HG03439 (cell line): ENCODE results near the gene SCG2.
"Not testable (repeated sequence)": the region's sequence is repeated elsewhere in the genome, so short reads cannot be mapped to it uniquely, and the experiment has no call there.

Source experiments
- ATAC-seq: cut with Tn5 transposase; IDR thresholded peaks from one replicate; pipeline ENCODE4 v1.9.1; 2021; ENCODE audit warnings: mild to moderate bottlenecking, moderate library complexity; ENCODE audit not compliant: unreplicated experiment

The SCG2 gene

DNA sequence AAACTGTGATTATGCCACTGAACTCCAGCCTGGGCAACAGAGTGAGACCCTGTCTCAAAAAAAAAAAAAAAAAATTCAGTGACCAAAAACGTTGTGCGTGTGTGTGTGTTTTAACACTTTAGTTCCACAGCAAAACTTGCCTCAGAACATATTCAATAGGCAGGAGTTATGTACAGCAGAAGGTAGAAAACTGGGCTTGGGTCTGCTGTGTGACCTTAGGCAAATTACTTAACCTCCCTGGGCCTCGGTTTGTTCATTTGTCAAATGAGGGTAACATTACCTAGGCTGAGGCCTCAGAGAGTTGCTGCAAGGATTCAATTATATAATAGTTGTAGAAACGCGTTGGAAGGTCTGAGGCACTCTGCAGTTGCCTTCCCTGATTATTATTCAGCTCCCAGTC, 10.3 kb upstream of the SCG2 start:
- no peak for ATAC-seq

DNA sequence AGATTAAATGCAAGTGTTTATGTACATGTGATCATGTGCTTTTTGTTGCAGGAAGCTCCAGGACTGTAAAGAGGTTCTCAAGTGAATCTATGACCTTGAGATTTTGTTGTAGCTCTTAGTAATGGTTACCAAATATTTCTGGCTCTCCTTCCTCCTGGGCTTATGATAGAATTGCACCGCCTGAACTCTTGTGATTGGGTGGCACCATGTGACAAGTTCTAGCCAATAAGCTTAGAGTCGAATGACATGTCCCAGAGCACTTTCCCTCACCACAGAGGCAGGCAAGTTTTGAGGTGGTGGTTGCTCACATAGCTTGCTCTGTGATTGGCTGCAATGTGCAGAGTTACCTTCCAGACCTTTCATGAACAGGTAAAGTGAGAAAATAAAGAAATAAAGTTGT, 8.9 kb upstream of the SCG2 start:
- no peak for ATAC-seq

DNA sequence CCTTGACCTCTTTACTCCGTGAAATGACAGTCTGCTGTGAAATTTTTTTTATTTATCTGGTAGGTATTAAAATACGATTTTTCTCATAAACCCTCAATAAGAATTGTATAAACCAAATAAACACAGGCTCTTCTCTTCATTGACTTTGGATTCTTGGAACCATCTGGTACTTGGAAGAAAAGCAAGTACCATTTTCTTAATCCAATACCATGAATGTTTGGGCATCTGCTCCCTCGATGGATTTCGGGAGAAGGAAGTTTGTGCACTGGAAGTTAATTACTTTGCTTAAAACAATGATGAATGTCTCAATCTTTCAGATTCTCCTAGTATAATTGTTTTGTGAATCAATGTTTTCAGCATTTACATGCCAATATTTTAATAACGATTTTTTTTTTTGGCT, 5.3 kb upstream of the SCG2 start:
- ATAC-seq: no peak

DNA sequence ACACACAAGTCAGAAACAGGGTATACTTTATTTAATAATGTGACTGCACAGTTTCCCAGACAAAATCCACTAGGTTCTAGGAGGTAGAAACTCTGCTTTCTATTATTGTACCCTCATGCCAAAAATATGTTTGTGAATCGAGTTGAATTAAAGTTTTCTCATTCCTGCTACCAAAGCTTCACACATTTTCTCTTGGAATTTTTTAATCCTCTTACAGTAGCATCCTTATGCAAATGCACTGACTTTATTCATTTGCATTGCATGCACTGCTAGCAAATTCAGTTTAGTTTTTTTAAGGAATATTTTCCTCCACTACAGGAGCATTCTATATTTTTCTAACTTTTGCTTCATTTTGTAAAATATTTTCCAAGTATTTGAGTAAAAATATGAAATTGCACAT, 4.8 kb upstream of the SCG2 start:
- no peak for ATAC-seq

DNA sequence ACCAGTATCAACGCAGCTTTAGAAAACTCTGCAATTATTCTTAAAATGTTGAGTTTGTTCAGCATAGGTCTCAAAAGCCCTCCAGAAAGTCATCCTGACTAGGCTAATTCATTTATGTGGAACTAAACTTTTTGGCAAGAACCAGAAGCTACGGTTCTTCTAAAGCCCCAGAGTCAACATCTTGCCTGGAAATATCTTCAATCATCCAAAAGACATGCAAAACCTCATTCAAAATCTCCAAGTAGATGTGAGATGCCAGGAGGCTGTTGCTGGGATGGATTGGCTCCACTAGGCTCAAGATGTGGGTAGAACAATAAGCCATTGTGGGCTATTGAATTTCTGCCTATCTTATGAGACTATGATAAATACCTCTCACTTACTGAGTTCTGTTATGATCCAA, 2.1 kb upstream of the SCG2 start:
- ATAC-seq: no peak

DNA sequence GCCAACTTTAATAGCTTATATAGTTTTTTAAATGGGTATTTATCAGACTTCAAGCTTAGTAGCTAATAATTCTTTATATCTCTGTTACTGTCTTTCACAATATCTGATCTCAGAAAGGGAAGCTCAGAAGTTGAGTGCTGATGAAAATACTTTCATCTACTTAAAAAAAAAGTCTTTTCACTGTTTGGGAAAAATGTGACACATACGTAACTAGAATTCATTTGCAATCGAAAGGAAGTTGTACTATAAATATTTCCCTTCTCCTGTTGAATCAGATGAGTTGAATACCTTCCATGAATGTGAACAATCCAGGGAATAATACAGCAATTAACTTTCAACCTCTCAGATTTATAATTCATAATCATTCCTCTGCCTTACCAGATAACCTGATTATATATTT, 811 bp upstream of the SCG2 start:
- no peak for ATAC-seq

DNA sequence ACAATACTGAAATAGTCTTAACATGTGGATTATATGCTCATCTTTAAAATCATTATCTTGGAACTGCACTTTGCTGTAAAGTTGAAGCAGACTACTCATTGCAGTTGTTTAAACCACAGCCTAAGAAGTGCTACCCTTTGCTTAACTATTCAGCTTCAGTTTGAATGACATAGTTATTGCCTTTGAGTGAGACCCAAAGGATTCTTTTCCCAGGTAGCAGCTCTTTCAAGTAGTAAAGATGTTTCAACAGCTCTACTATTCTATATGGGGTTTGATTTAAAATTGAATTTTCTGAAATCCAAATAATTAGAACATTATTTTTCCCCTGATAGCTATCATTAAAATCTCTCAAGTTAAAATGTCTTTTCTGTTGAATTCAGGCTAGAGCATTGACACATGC, 1.1 kb downstream of the SCG2 start:
- ATAC-seq: no peak

DNA sequence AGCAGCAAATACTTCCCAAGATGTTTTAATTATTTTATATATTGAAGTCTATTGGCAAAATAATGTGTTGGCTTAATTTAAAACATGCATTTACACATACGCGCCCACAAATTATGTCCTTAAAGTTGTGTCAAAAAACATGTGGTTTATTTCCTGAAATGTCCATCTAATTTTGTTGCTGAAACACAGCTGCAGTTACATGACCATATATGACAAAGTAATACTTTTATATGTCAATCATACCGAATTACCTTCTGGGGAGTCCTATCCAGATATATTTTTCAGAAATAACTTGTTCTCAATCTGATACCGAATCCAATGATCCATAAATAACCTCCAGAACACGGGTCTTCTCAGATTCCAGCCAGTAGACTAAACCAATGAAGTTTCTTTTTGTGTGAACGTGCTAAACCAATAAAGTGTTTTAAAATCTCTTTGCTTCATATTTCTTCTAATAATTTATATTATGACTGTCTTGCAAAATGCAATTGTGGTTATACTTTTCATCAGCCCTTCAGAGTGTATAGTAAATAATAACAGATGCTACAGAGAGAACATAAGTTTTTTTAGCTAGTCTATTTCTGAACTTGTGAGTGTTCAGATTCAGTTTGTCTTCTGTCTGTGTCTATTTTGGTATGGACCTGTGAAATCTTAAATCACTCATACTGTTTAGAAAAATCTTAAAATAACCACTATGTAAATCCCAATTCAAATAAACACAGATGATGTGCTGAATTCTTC, 2.4 kb downstream of the SCG2 start:
- no peak for ATAC-seq

DNA sequence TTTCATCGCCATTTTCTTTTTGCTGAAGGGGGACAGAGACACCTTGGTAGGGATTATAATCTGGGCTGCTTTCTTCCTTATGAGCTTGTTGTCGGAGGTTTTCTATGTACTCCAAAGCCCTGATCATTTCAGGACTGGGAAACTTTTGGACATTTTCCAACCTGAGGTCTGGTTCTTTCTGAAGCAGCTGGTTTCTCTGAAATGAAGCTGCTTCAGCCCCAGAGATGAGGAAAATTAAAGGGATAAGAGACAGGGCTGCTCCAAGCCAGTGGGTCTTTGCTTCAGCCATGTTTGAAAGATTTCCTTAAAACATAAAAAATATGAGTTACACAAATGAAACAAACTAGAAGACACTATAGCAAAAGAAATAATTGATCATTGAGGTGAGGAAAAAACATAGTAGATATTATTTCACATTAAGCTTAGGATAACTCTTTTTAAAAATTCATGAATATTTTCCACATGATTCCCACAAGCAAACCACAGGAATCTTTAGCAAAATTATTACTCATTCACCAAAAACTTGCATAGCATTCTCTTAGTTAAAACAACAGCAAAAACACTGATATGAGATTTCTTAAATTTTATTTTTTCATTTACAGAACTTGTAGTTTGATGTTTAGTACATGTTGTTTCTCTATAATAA, 3.0 kb downstream of the SCG2 start:
- no peak for ATAC-seq

DNA sequence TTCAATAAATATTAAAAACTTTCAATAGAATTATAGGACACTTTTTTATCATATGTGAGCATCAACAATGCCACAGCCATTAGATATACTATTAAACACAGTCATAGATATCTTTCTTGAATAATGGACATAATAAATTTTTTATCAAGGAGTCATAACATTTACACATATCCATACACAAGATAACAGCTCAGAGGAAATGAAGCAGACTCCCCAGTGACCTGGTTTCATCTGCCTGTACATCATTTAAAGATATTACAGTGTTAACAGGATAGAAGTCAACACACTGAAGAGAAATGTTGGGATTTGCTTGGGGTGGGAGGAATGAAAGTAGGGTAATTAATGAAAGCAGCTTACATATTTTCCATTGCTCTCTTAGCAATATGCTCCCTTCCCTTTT, 5.1 kb downstream of the SCG2 start:
- no peak for ATAC-seq

DNA sequence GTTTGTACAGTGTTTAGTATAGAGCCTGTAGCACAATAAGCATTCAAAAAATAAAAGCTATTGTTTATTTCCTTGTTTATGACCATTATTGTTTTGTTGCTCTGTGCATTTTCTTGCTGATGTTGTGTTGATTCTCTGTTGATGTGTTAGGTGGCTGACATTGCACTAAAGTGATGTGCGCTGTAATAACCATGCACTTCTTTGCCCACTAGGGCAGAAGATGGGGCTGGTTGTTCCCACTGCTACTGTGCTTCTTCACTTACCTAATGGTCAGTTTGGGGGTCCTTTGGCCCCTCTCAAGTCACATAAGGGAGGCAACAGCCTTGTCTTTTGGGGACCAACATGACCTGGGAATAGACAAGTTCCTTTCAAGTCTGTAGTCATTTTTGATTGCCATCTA, 6.0 kb downstream of the SCG2 start:
- ATAC-seq: no peak

DNA sequence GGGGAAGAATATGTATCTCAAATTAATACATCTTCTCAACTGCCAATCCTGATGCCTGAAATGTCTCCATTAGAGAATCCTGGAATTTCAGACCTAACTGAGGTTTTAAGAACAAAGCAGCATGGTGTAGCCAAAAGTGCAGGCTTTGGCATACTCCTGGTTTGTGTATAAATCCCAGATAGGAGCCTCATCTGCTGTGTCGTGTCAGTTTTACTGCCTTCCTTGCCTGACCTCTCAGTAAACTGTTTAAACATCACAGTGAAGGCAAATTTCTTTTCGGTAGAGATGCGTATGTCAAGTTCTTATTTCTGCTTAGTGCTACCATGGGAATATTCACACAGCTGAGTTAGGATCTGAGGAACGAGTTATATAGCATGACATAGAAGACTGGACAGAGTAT, 7.3 kb downstream of the SCG2 start:
- ATAC-seq: no peak

DNA sequence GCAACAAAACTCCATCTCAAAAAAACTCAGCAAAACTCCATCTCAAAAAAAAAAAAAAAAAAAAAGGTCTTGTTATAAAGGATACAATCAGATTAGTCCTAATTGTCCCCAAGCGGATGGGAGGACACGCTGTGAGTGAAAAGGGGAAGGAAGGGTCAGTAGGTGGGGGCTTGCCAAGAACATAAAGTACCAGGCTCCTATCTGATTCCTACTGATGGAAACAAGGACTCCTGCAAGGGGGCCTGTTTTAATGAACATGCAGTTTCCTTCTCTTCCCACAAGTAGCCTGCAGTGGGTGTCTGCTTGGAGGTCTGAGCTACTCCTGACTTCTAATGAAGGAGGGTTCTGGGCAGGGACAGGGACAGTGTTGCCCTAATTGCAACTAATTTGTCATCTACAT, 7.9 kb downstream of the SCG2 start:
- no peak for ATAC-seq

DNA sequence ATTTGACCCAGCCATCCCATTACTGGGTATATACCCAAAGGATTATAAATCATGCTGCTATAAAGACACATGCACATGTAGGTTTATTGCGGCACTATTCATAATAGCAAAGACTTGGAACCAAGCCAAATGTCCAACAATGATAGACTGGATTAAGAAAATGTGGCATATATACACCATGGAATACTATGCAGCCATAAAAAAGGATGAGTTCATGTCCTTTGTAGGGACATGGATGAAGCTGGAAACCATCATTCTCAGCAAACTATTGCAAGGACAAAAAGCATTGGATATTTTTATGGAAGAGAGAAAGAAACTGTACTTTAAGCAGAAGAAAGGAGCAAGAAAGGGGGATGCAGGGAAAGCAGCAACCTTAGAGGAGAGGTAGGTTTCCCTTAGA, 9.5 kb downstream of the SCG2 start:
- not testable (repeated sequence) for ATAC-seq

DNA sequence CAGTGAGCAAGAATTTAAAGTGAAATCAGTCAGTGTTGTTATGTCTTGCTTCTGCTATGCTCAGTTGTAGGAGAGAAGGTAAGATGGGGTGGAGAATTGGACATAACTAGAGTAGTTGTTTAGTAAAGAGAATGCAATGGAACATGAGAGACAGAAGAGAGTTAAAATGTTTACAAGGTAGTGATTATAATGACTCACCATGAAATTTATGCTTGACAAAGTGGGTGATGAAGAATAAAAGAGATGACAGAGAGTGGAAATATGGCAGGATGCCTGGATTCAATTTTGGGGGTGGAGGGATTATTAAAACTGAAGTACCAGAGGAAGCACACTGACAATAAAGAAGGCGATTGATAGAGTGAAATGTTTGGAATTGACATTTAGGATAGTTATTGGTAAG, 10.6 kb downstream of the SCG2 start:
- ATAC-seq: no peak

DNA sequence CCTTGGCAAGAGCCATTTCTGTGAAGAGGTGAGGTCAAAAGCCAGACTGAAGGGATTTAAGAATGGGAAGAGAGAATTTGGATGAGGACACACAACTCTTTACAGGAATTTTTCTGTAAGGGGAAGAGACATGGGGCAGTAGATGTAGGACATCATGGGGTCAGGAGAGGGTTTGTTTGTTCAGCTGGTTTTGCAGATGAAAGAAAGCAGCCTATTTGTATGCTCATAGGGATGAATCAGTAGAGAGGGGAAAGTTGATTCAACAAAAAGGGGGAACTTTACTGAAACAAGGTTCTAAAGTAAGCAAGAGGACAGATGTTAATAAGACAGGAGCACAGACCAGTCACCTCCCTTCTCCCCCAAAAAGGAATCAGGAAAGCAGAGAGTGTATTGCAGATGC, 11.2 kb downstream of the SCG2 start:
- ATAC-seq: no peak

DNA sequence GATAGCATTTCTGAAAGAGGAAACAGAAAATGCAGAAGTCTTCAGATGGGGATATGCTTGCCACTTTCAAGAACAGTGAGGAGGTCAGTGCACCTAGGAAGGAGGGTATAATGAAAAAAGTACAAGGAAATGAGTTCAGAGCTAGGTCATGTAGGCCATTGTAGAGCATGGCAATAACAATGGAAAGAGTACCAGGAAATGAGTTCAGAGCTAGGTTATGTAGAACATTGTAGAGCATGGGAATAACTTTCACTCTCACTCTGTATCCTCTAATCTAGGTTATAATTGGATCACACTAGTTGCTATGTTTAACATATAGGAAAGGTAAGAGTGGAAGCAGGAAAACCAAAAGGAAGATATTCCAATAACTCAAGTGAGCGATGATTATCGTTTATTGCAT, 12.3 kb downstream of the SCG2 start:
- ATAC-seq: no peak

DNA sequence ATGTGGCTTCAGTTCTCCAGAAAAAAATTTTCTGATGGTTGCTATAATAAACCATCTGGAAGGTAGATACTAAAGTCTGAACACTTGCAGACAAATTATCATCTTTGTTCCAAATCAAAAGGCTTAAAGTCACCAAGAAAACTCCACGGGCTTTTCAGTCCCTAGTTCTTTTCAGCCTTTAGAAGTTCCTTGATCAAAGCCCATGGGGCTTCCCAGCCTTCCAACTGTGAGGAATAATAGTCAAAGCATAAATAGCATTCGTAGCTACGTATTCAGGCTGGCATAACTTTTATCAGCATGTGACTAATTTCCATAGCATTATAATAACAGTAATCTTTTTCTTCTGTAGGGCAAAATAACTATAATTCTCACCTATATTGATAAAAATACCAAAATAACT, 13.9 kb downstream of the SCG2 start:
- no peak for ATAC-seq

DNA sequence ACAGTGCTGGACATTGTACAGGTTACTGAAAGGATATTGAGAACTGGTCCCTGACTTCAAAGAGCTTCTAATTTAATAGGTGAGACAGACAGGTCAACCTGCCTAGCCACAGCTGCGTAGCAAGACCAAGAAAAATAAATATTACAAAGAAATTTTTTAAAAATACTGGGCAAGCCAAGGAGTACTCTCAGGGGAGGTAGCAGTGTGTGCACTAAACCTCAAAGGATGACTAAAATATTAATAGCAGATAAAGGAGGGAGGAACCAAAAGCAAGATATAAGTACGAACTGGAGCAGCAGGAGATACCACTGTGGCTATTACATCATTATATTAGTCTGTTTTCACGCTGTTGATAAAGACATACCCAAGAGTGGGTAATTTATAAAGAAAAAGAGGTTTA, 14.9 kb downstream of the SCG2 start:
- ATAC-seq: no peak

DNA sequence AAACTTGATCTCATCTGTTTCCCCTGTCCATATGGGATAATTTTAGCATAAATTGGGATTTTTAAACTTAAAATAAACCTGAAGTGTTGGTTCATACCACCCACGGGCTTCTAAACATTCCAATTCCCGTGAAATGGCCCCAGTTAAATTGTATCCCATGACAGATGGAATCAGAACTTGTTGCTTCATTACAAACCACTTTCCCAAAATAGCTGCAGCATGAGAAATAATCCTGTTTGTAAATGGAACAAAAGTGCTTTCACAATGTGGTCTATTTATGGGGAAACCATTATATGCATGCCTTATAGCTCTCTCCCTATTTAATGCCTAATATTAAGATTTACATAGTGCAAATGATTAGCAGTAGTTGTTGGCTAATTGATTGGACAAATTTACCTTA, 15.9 kb downstream of the SCG2 start:
- no peak for ATAC-seq

DNA sequence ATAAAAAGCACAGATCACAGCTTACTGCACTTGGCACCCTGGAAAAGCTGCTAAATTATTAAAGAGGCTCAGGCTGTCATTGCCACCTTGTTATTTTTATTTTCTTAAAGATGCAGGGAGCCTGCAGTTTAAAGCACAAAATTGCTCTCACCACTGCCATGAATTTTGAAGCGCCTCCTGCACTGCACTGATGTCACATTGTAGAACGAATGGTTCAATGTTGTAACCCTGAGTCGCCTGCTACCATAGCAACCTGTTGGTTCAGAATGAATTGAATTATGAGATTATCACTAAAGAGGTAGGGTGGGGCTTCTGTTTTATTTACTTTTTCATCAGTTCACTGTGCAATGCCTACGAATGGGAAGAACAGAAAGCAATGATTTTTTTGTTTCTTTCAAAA, 16.5 kb downstream of the SCG2 start:
- ATAC-seq: no peak

DNA sequence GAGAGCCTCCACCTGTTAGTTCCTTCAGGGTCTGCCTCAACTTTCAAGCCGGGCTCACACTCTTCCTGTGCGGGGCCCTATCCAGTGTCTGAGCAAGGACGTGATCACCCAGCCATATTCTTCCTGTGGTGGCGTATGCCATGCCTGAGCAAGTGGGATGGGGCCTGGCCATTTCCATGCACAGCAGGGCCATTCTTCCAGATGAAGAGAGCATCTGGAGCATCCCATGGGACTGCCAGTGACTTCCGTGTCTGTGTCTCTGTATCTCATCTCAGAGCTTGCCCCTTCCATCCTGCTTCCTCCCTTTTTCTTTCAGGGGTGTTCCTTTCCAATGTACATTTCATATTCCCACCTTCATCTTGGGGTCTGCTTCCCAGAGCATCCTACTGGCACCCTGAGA, 20.2 kb downstream of the SCG2 start:
- ATAC-seq: no peak

DNA sequence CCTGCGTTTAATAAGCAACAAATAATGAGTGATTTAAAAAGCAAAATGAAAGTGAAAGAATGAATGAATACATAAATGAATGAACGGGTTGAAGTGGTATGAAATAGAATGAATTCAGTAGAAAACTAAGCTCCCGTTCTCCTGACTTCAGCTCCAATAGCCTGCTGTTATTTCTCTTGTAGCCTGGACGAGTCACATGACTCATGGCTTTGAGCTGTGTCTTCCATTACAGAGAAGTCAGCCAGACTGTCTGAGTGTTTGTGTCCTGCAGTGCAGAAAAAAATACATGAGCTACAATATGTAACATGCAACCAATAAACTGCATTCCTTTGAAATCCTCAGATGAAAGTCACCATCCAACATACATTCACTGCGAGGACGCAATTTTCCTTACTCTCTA, 21.2 kb downstream of the SCG2 start:
- no peak for ATAC-seq
